Measurements from ENCODE around the gene CSNK1G1. TPM values are rescaled to one million over a fixed set of nuclear protein-coding genes. Genes with fewer than 3 reads are reported as not detected.

The CSNK1G1 gene
- total RNA-seq: 34.0 and 35.4 TPM in 2 replicates

- H3K4me1 ChIP-seq (ENCODE audit: insufficient read depth, low read length): peaks cover 17% of the 10 kb centered on the region
- H3K4me2 ChIP-seq (ENCODE audit: insufficient read depth, low read length): peak within 1 kb of the TSS; percentile 98
- no peaks in the 10 kb centered on the region for H3K9me3 ChIP-seq (ENCODE audit: low read depth, low read length)
- H2AFZ ChIP-seq (ENCODE audit: low read length): peak within 1 kb of the TSS; percentile 99
- H3K79me2 ChIP-seq (ENCODE audit: insufficient read depth, low read length): peaks cover 46% of the 10 kb centered on the region
- no peaks in the 10 kb centered on the region for H3K36me3 ChIP-seq (ENCODE audit: insufficient read depth, low read length)
- H4K20me1 ChIP-seq (ENCODE audit: insufficient read depth, low read length): peaks cover 5% of the 10 kb centered on the region
- peak within 1 kb of the TSS; percentile 87 for H3K27ac ChIP-seq (ENCODE audit: low read depth, low read length)
- H3K27me3 ChIP-seq (ENCODE audit: insufficient read depth, low read length): no peaks in the 10 kb centered on the region
- TF ChIP-seq CTCF (IDR thresholded peaks at IDR 0.05; ENCODE audit: extremely low read depth, low read depth, low read length): peak; percentile 59
- peak; percentile 95 for DNase-seq (ENCODE audit: insufficient read length, low spot score, missing footprints)
- H3K4me3 ChIP-seq (ENCODE audit: insufficient read depth, low read length): peak within 1 kb of the TSS; percentile 84
Measured at GRCh38 chr15:64355944-64356709, at the start of gene CSNK1G1. Gene CSNK1G1 (minus strand): TSS chr15:64356173. CDS start chr15:64300499, 55,674 bp downstream.

- Histone ChIP-seq H3K4me1 (ENCODE audit: insufficient read depth, low read length) (no peaks in the 10 kb centered on the region), H3K79me2 (ENCODE audit: insufficient read depth, low read length) (no peaks in the 10 kb centered on the region), H3K4me2 (ENCODE audit: insufficient read depth, low read length) (no peak overlapping the region), H3K27ac (ENCODE audit: low read depth, low read length) (no peak overlapping the region), H2AFZ (ENCODE audit: low read length) (no peak overlapping the region), H3K36me3 (ENCODE audit: insufficient read depth, low read length) (peaks cover 52% of the 10 kb centered on the region), H3K4me3 (ENCODE audit: insufficient read depth, low read length) (no peak overlapping the region), H4K20me1 (ENCODE audit: insufficient read depth, low read length) (no peaks in the 10 kb centered on the region), H3K27me3 (ENCODE audit: insufficient read depth, low read length) (no peaks in the 10 kb centered on the region), H3K9me3 (ENCODE audit: low read depth, low read length) (no peaks in the 10 kb centered on the region)
- no peak for TF ChIP-seq CTCF (IDR thresholded peaks at IDR 0.05; ENCODE audit: extremely low read depth, low read depth, low read length)
- DNase-seq (ENCODE audit: insufficient read length, low spot score, missing footprints): no peak
Measured at GRCh38 chr15:64400583-64400982, 44.6 kb upstream of the CSNK1G1 start.

- H3K27ac ChIP-seq (ENCODE audit: low read depth, low read length): no peak overlapping the region
Measured at GRCh38 chr15:64398575-64398974, 42.6 kb upstream of the CSNK1G1 start.

More at GRCh38 chr15:64398575-64398974, 42.6 kb upstream of the CSNK1G1 start:
- no peaks in the 10 kb centered on the region for H3K4me1 ChIP-seq (ENCODE audit: insufficient read depth, low read length)
- TF ChIP-seq CTCF (IDR thresholded peaks at IDR 0.05; ENCODE audit: extremely low read depth, low read depth, low read length): no peak
- no peaks in the 10 kb centered on the region for H4K20me1 ChIP-seq (ENCODE audit: insufficient read depth, low read length)
- peaks cover 4% of the 10 kb centered on the region for H3K79me2 ChIP-seq (ENCODE audit: insufficient read depth, low read length)
- H3K4me2 ChIP-seq (ENCODE audit: insufficient read depth, low read length): no peak overlapping the region
- H3K36me3 ChIP-seq (ENCODE audit: insufficient read depth, low read length): peaks cover 60% of the 10 kb centered on the region
- no peak overlapping the region for H3K4me3 ChIP-seq (ENCODE audit: insufficient read depth, low read length)
- H2AFZ ChIP-seq (ENCODE audit: low read length): no peak overlapping the region
- H3K27me3 ChIP-seq (ENCODE audit: insufficient read depth, low read length): no peaks in the 10 kb centered on the region
- H3K9me3 ChIP-seq (ENCODE audit: low read depth, low read length): no peaks in the 10 kb centered on the region
- peak; percentile 78 for DNase-seq (ENCODE audit: insufficient read length, low spot score, missing footprints)

Measured in osteoblast (primary cell).